Measurements from ENCODE around the gene GPANK1. TPM values are rescaled to one million over a fixed set of nuclear protein-coding genes. Genes with fewer than 3 reads are reported as not detected.

The GPANK1 gene
- total RNA-seq, 1 donor from 2014 or later, result 18.7 TPM

GRCh38 chr6:31639043-31639442 lies 25.8 kb downstream of the GPANK1 start:
- no peaks in the 10 kb centered on the region for H3K27me3 Mint-ChIP-seq (ENCODE audit: unreplicated experiment)
- DNase-seq (ENCODE audit: extremely low spot score, unreplicated experiment), result no peak
- no peak overlapping the region for H3K27ac Mint-ChIP-seq (ENCODE audit: unreplicated experiment)
- no peak overlapping the region for H3K4me3 Mint-ChIP-seq (ENCODE audit: unreplicated experiment)
- H3K4me1 Mint-ChIP-seq (ENCODE audit: unreplicated experiment), result peaks cover under 1% of the 10 kb centered on the region
- H3K36me3 Mint-ChIP-seq (ENCODE audit: unreplicated experiment), result peaks cover 34% of the 10 kb centered on the region
- TF ChIP-seq, protein P1, sequence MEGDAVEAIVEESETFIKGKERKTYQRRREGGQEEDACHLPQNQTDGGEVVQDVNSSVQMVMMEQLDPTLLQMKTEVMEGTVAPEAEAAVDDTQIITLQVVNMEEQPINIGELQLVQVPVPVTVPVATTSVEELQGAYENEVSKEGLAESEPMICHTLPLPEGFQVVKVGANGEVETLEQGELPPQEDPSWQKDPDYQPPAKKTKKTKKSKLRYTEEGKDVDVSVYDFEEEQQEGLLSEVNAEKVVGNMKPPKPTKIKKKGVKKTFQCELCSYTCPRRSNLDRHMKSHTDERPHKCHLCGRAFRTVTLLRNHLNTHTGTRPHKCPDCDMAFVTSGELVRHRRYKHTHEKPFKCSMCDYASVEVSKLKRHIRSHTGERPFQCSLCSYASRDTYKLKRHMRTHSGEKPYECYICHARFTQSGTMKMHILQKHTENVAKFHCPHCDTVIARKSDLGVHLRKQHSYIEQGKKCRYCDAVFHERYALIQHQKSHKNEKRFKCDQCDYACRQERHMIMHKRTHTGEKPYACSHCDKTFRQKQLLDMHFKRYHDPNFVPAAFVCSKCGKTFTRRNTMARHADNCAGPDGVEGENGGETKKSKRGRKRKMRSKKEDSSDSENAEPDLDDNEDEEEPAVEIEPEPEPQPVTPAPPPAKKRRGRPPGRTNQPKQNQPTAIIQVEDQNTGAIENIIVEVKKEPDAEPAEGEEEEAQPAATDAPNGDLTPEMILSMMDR (IDR thresholded peaks at IDR 0.05), result no peak
- no peaks in the 10 kb centered on the region for H3K9me3 Mint-ChIP-seq (ENCODE audit: unreplicated experiment)

GRCh38 chr6:31636698-31637596 lies 27.9 kb downstream of the GPANK1 start:
- Mint-ChIP-seq H3K4me1 (ENCODE audit: unreplicated experiment) (peaks cover 2% of the 10 kb centered on the region), H3K4me3 (ENCODE audit: unreplicated experiment) (no peak overlapping the region), H3K9me3 (ENCODE audit: unreplicated experiment) (no peaks in the 10 kb centered on the region), H3K27ac (ENCODE audit: unreplicated experiment) (no peak overlapping the region), H3K27me3 (ENCODE audit: unreplicated experiment) (no peaks in the 10 kb centered on the region), H3K36me3 (ENCODE audit: unreplicated experiment) (peaks cover 42% of the 10 kb centered on the region)
- TF ChIP-seq, protein P1 (IDR thresholded peaks at IDR 0.05), result no peak
- no peak for DNase-seq (ENCODE audit: extremely low spot score, unreplicated experiment)

GRCh38 chr6:31634969-31635575 lies 29.7 kb downstream of the GPANK1 start:
- Mint-ChIP-seq H3K4me1 (ENCODE audit: unreplicated experiment) (peaks cover 2% of the 10 kb centered on the region), H3K9me3 (ENCODE audit: unreplicated experiment) (no peaks in the 10 kb centered on the region), H3K27me3 (ENCODE audit: unreplicated experiment) (no peaks in the 10 kb centered on the region), H3K36me3 (ENCODE audit: unreplicated experiment) (peaks cover 38% of the 10 kb centered on the region), H3K27ac (ENCODE audit: unreplicated experiment) (no peak overlapping the region), H3K4me3 (ENCODE audit: unreplicated experiment) (no peak overlapping the region)
- TF ChIP-seq, protein P1 (IDR thresholded peaks at IDR 0.05), result no peak
- DNase-seq (ENCODE audit: extremely low spot score, unreplicated experiment), result no peak

- peaks cover 41% of the 10 kb centered on the region for H3K36me3 Mint-ChIP-seq (ENCODE audit: unreplicated experiment)
- no peak overlapping the region for H3K4me3 Mint-ChIP-seq (ENCODE audit: unreplicated experiment)
- TF ChIP-seq, protein P1 (IDR thresholded peaks at IDR 0.05), result no peak
- no peak for DNase-seq (ENCODE audit: extremely low spot score, unreplicated experiment)
- no peaks in the 10 kb centered on the region for H3K9me3 Mint-ChIP-seq (ENCODE audit: unreplicated experiment)
- peak overlapping the region; percentile 52 for H3K27ac Mint-ChIP-seq (ENCODE audit: unreplicated experiment)
- H3K4me1 Mint-ChIP-seq (ENCODE audit: unreplicated experiment), result peaks cover 2% of the 10 kb centered on the region
- H3K27me3 Mint-ChIP-seq (ENCODE audit: unreplicated experiment), result no peaks in the 10 kb centered on the region
Observed at GRCh38 chr6:31634131-31634530, 30.7 kb downstream of the GPANK1 start.

- Mint-ChIP-seq H3K27ac (ENCODE audit: unreplicated experiment) (peak overlapping the region; percentile 31), H3K4me1 (ENCODE audit: unreplicated experiment) (peaks cover 2% of the 10 kb centered on the region), H3K9me3 (ENCODE audit: unreplicated experiment) (no peaks in the 10 kb centered on the region), H3K36me3 (ENCODE audit: unreplicated experiment) (peaks cover 43% of the 10 kb centered on the region), H3K4me3 (ENCODE audit: unreplicated experiment) (no peak overlapping the region), H3K27me3 (ENCODE audit: unreplicated experiment) (no peaks in the 10 kb centered on the region)
- DNase-seq (ENCODE audit: extremely low spot score, unreplicated experiment), result no peak
- TF ChIP-seq, protein P1 (IDR thresholded peaks at IDR 0.05), result no peak
Observed at GRCh38 chr6:31633447-31633846, 31.4 kb downstream of the GPANK1 start.

Data from osteocyte (in vitro differentiated cells).